Measurements from ENCODE around the gene PRKAR1B.
A peak's percentile ranks its signal among the peaks of the same experiment; 100 is the strongest.

Gene PRKAR1B

GRCh38 chr7:727104-727805 lies at the start of gene PRKAR1B:
Gene PRKAR1B (minus strand): TSS chr7:727281. CDS start chr7:711505, 15,776 bp downstream.
- peak within 1 kb of the TSS; percentile 81 for H3K9ac ChIP-seq (ENCODE audit: low read length)
- H3K36me3 ChIP-seq (ENCODE audit: control insufficient read depth, insufficient read depth, low read length): peaks cover 6% of the 10 kb centered on the region
- peak within 1 kb of the TSS; percentile 87 for H3K4me3 ChIP-seq (ENCODE audit: low read length)
- peak within 1 kb of the TSS; percentile 57 for H3K27ac ChIP-seq (ENCODE audit: low read depth, low read length)
- no peaks in the 10 kb centered on the region for H3K27me3 ChIP-seq (ENCODE audit: control insufficient read depth, insufficient read depth, low read length)
- peaks cover 6% of the 10 kb centered on the region for H3K4me1 ChIP-seq (ENCODE audit: control insufficient read depth, insufficient read depth, low read length)

- H3K27me3 ChIP-seq (ENCODE audit: control insufficient read depth, insufficient read depth, low read length): no peaks in the 10 kb centered on the region
- H3K4me1 ChIP-seq (ENCODE audit: control insufficient read depth, insufficient read depth, low read length): peaks cover 18% of the 10 kb centered on the region
- H3K4me3 ChIP-seq (ENCODE audit: low read length): no peak overlapping the region
- H3K9ac ChIP-seq (ENCODE audit: low read length): no peak overlapping the region
- H3K27ac ChIP-seq (ENCODE audit: low read depth, low read length): no peak overlapping the region
- H3K36me3 ChIP-seq (ENCODE audit: control insufficient read depth, insufficient read depth, low read length): no peaks in the 10 kb centered on the region
These were observed 49.3 kb upstream of the PRKAR1B start for GRCh38 chr7:776381-776780.

GRCh38 chr7:774161-775109 lies 47.4 kb upstream of the PRKAR1B start:
- Histone ChIP-seq H3K4me3 (ENCODE audit: low read length) (no peak overlapping the region), H3K36me3 (ENCODE audit: control insufficient read depth, insufficient read depth, low read length) (no peaks in the 10 kb centered on the region), H3K27ac (ENCODE audit: low read depth, low read length) (no peak overlapping the region), H3K9ac (ENCODE audit: low read length) (no peak overlapping the region), H3K4me1 (ENCODE audit: control insufficient read depth, insufficient read depth, low read length) (peaks cover 28% of the 10 kb centered on the region), H3K27me3 (ENCODE audit: control insufficient read depth, insufficient read depth, low read length) (no peaks in the 10 kb centered on the region)

GRCh38 chr7:773622-773915 lies 46.5 kb upstream of the PRKAR1B start:
- no peaks in the 10 kb centered on the region for H3K36me3 ChIP-seq (ENCODE audit: control insufficient read depth, insufficient read depth, low read length)
- H3K4me1 ChIP-seq (ENCODE audit: control insufficient read depth, insufficient read depth, low read length): peaks cover 22% of the 10 kb centered on the region
- H3K27me3 ChIP-seq (ENCODE audit: control insufficient read depth, insufficient read depth, low read length): no peaks in the 10 kb centered on the region
- H3K27ac ChIP-seq (ENCODE audit: low read depth, low read length): no peak overlapping the region
- no peak overlapping the region for H3K4me3 ChIP-seq (ENCODE audit: low read length)
- no peak overlapping the region for H3K9ac ChIP-seq (ENCODE audit: low read length)

GRCh38 chr7:772861-773621 lies 46.0 kb upstream of the PRKAR1B start:
- Histone ChIP-seq H3K27me3 (ENCODE audit: control insufficient read depth, insufficient read depth, low read length) (no peaks in the 10 kb centered on the region), H3K27ac (ENCODE audit: low read depth, low read length) (no peak overlapping the region), H3K4me1 (ENCODE audit: control insufficient read depth, insufficient read depth, low read length) (peaks cover 22% of the 10 kb centered on the region), H3K9ac (ENCODE audit: low read length) (no peak overlapping the region), H3K36me3 (ENCODE audit: control insufficient read depth, insufficient read depth, low read length) (peaks cover 3% of the 10 kb centered on the region), H3K4me3 (ENCODE audit: low read length) (no peak overlapping the region)

GRCh38 chr7:772392-772791 lies 45.3 kb upstream of the PRKAR1B start:
- Histone ChIP-seq H3K27me3 (ENCODE audit: control insufficient read depth, insufficient read depth, low read length) (no peaks in the 10 kb centered on the region), H3K4me1 (ENCODE audit: control insufficient read depth, insufficient read depth, low read length) (peaks cover 22% of the 10 kb centered on the region), H3K4me3 (ENCODE audit: low read length) (no peak overlapping the region), H3K27ac (ENCODE audit: low read depth, low read length) (peak overlapping the region; percentile 92), H3K36me3 (ENCODE audit: control insufficient read depth, insufficient read depth, low read length) (peaks cover 3% of the 10 kb centered on the region), H3K9ac (ENCODE audit: low read length) (no peak overlapping the region)

GRCh38 chr7:772005-772294 lies 44.9 kb upstream of the PRKAR1B start:
- Histone ChIP-seq H3K4me1 (ENCODE audit: control insufficient read depth, insufficient read depth, low read length) (peaks cover 22% of the 10 kb centered on the region), H3K9ac (ENCODE audit: low read length) (no peak overlapping the region), H3K36me3 (ENCODE audit: control insufficient read depth, insufficient read depth, low read length) (peaks cover 3% of the 10 kb centered on the region), H3K27ac (ENCODE audit: low read depth, low read length) (peak overlapping the region; percentile 92), H3K4me3 (ENCODE audit: low read length) (no peak overlapping the region), H3K27me3 (ENCODE audit: control insufficient read depth, insufficient read depth, low read length) (no peaks in the 10 kb centered on the region)

GRCh38 chr7:771234-772004 lies 44.3 kb upstream of the PRKAR1B start:
- no peak overlapping the region for H3K9ac ChIP-seq (ENCODE audit: low read length)
- peaks cover 22% of the 10 kb centered on the region for H3K4me1 ChIP-seq (ENCODE audit: control insufficient read depth, insufficient read depth, low read length)
- peaks cover 3% of the 10 kb centered on the region for H3K36me3 ChIP-seq (ENCODE audit: control insufficient read depth, insufficient read depth, low read length)
- H3K27me3 ChIP-seq (ENCODE audit: control insufficient read depth, insufficient read depth, low read length): no peaks in the 10 kb centered on the region
- H3K27ac ChIP-seq (ENCODE audit: low read depth, low read length): peak overlapping the region; percentile 92
- H3K4me3 ChIP-seq (ENCODE audit: low read length): no peak overlapping the region

- no peak overlapping the region for H3K4me3 ChIP-seq (ENCODE audit: low read length)
- H3K27ac ChIP-seq (ENCODE audit: low read depth, low read length): peak overlapping the region; percentile 92
- H3K4me1 ChIP-seq (ENCODE audit: control insufficient read depth, insufficient read depth, low read length): peaks cover 22% of the 10 kb centered on the region
- H3K27me3 ChIP-seq (ENCODE audit: control insufficient read depth, insufficient read depth, low read length): no peaks in the 10 kb centered on the region
- peaks cover 6% of the 10 kb centered on the region for H3K36me3 ChIP-seq (ENCODE audit: control insufficient read depth, insufficient read depth, low read length)
- no peak overlapping the region for H3K9ac ChIP-seq (ENCODE audit: low read length)
These were observed 43.7 kb upstream of the PRKAR1B start for GRCh38 chr7:770741-771166.

- Histone ChIP-seq H3K27ac (ENCODE audit: low read depth, low read length) (peak overlapping the region; percentile 92), H3K4me1 (ENCODE audit: control insufficient read depth, insufficient read depth, low read length) (peaks cover 22% of the 10 kb centered on the region), H3K4me3 (ENCODE audit: low read length) (no peak overlapping the region), H3K36me3 (ENCODE audit: control insufficient read depth, insufficient read depth, low read length) (peaks cover 8% of the 10 kb centered on the region), H3K27me3 (ENCODE audit: control insufficient read depth, insufficient read depth, low read length) (no peaks in the 10 kb centered on the region), H3K9ac (ENCODE audit: low read length) (no peak overlapping the region)
These were observed 43.3 kb upstream of the PRKAR1B start for GRCh38 chr7:770336-770735.

- Histone ChIP-seq H3K27ac (ENCODE audit: low read depth, low read length) (no peak overlapping the region), H3K27me3 (ENCODE audit: control insufficient read depth, insufficient read depth, low read length) (no peaks in the 10 kb centered on the region), H3K9ac (ENCODE audit: low read length) (no peak overlapping the region), H3K4me3 (ENCODE audit: low read length) (no peak overlapping the region), H3K4me1 (ENCODE audit: control insufficient read depth, insufficient read depth, low read length) (peaks cover 22% of the 10 kb centered on the region), H3K36me3 (ENCODE audit: control insufficient read depth, insufficient read depth, low read length) (peaks cover 19% of the 10 kb centered on the region)
These were observed 41.9 kb upstream of the PRKAR1B start for GRCh38 chr7:768881-769504.
